Dermis blood vessel endothelial cell (primary cell): ENCODE measurements around the gene SLC34A1. TPM values are rescaled to one million over a fixed set of nuclear protein-coding genes. Genes with fewer than 3 reads are reported as not detected.
"Not testable (repeated sequence)": the region's sequence is repeated elsewhere in the genome, so short reads cannot be mapped to it uniquely, and the experiment has no call there.

ENCODE experiments used
- DNase-seq: peaks from one replicate; pipeline ENCODE4 v3.0.0; 2010
- total RNA-seq: library from RNA; depleted of rRNA; stranded (reverse); fragments of >200 nt; gene quantifications from 2 replicates; pipeline ENCODE4 v1.2.3, GENCODE V29; 2014

Gene SLC34A1
- total RNA-seq, 1 donor from 2014 or later = not detected

GRCh38 chr5:177412603-177413233 lies 28.5 kb downstream of the SLC34A1 start:
- no peak for DNase-seq

- no peak for DNase-seq
Measured at GRCh38 chr5:177414481-177414880, 30.2 kb downstream of the SLC34A1 start.

DNA sequence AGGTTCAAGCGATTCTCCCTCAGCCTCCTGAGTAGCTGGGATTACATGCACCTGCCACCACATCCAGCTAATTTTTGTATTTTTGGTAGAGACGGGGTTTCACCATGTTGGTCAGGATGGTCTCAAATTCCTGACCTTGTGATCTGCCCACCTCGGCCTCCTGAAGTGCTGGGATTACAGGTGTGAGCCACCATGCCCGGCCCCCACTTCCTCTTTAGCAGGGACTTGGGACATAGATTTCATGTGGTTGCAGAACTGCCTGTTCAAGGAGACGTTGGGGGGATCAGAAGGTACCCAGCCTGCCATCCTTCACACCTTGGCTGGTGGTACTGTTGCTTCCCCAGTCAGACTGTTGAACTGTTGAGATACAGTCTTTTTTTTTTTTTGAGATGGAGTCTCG lies 32.8 kb downstream of the SLC34A1 start:
- DNase-seq = not testable (repeated sequence)

DNA sequence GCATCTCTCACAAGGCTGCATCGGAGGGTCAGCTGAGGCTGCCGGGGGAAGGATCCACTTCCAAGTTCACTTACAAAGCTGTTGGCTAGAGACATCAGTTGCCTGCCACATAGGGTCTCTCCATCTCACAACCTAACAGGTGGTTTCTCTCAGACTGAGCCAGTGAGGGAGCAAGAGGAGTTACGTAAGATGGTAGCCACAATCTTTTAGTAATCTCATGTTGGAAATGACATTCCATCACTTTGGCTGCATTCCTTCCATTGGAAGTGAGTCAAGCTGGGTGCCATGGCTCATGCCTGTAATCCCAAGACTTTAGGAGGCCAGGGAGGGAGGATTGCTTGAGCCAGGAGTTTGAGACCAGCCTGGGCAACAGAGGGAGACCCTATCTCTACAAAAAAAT lies 34.8 kb downstream of the SLC34A1 start:
- DNase-seq = no peak

DNA sequence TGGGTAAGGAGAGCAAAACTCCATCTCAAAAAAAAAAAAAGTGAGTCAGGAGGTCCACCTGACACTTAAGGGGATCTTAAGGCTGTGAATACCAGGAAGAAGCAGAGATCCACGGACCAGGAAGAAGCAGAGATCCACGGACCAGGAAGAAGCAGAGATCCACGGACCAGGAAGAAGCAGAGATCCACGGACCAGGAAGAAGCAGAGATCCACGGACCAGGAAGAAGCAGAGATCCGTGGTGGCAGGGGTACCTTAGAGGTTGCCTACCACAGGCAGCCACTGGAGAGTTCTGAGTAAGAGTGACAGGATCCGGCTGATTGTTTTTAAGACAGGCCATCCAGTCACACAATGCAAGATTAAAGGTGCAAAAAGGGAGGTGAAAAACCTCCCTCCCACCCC lies 36.2 kb downstream of the SLC34A1 start:
- not testable (repeated sequence) for DNase-seq

DNA sequence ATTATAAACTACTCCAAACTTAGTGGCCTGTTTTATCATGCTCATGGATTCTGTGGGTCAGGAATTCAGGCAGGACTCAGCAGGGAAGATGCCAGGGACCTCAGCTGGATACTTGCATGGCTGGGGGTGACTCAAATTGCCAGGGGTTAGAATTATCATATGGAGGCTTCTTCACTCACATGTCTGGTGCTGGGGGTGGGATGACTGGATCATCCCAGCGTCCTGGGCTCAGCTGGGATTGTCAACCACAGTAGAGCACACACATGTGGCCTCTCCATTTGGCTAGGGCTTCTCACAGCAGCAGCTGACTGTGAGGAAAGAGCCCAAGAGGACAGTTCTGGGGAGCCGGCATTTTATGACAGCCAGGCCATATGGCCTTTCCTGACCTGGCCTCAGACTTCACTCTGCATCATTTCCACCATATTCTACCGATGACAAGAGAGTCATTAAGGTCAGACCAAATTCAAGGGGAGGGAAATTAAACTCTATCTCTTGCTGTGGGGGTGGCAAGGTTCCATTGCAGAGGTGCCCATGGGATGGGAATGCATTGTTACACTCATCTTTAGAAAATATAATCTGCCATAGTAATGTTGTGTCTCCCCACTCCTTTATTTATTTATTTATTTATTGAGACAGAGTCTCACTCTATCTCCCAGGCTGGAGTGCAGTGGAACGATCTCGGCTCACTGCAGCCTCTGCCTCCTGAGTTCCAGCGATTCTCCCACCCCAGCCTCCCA lies 37.0 kb downstream of the SLC34A1 start:
- no peak for DNase-seq

- DNase-seq = no peak
Measured at GRCh38 chr5:177423671-177424070, 39.4 kb downstream of the SLC34A1 start.

DNA sequence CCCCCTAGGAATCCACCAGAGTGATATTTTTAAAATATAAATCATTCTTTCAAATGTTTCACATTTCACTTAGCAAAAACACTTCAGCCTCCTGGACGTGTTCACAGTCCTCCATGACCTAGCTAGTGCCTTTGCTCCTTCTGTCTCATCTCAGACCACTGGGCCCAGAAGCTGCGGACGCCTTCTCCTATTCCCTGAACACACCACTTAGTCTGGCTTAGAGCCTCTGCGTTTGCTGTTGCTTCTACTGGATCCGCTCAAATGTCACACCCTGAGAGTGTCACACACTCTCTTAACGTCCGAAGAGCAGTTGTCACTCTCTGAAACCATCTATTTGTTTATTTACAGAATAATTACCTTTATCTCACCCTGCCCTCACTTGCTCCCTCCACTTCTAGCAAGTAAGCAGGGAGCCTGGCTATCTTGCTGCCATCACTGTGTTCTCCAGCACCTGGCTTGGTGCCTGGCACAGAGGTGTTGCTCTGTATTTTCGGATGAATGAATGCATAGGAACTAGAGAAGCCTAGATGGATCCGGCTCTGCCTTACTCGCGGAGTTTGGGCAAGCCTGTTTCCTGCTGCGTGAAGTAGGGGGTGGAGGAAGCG lies 41.1 kb downstream of the SLC34A1 start:
- no peak for DNase-seq

- DNase-seq = peak; percentile 100
Measured at GRCh38 chr5:177425801-177426565, 41.7 kb downstream of the SLC34A1 start.

GRCh38 chr5:177426566-177427210 lies 42.5 kb downstream of the SLC34A1 start, which contains the start of gene GRK6:
Gene GRK6 (plus strand): TSS chr5:177426676. CDS start chr5:177426846, 170 bp downstream.
- DNase-seq = no peak

DNA sequence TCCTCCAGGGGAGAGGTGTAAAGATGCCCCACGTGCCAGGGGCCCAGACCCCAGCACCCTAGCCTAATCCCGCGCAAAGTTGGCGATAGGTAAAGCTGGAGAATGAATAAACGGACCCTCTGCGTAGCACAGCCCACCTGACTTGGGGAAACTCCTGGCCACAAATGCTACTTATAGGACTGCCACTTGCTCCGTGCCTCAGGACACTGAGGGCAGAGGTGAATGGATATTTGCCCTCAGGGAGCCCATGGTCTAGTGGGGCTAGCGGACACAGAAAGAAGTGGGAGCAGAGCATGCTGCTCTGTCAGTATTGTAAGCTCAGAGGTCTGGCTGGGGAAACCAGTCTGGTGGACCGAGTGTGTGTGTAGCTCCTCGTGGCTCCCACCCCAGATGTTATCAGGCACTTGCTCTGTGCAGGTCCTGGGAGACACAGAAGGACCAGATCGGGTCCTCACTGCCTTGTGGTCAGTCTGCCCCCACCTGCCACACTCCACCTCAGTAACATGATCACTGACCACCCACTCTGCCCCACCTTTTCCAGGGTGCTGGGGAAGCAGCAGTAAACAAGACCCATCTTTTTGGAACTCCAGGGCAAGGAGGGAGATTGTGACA lies 43.1 kb downstream of the SLC34A1 start:
- DNase-seq = peak; percentile 22

- DNase-seq = no peak
Measured at GRCh38 chr5:177427919-177428573, 43.8 kb downstream of the SLC34A1 start.

GRCh38 chr5:177428574-177429217 lies 44.5 kb downstream of the SLC34A1 start:
- no peak for DNase-seq

GRCh38 chr5:177429248-177430040 lies 45.2 kb downstream of the SLC34A1 start:
- DNase-seq = no peak

GRCh38 chr5:177430140-177430951 lies 46.1 kb downstream of the SLC34A1 start:
- DNase-seq = no peak

GRCh38 chr5:177430972-177431316 lies 46.7 kb downstream of the SLC34A1 start:
- no peak for DNase-seq

GRCh38 chr5:177431317-177432142 lies 47.3 kb downstream of the SLC34A1 start:
- DNase-seq = peak; percentile 28

- DNase-seq = no peak
Measured at GRCh38 chr5:177432143-177432838, 48.1 kb downstream of the SLC34A1 start.
